Measurements from ENCODE around the gene FAM13B.

GRCh38 chr5:138077064-138077696 is 44.3 kb upstream of the FAM13B start:
- TF ChIP-seq POLR2AphosphoS5 (IDR thresholded peaks at IDR 0.05; ENCODE audit: low read depth, low read length): no peak
- TF ChIP-seq POLR2A (IDR thresholded peaks at IDR 0.05; ENCODE audit: low read depth, low read length): no peak
